Right lobe of liver (tissue), 4 donors: ENCODE data around the gene CENPV.

Experiments used
- POLR2A ChIP-seq: fragments of 450-650 bp; IDR thresholded peaks from one replicate; pipeline ENCODE4 v1.6.1; 2017; ENCODE audit warnings: antibody characterized with exemption, mild to moderate bottlenecking
- TF ChIP-seq, protein P1 (sequence below), 4 donors: fragments of 200-600 bp in 3 of 4; fragments of 450-650 bp in 1 of 4; IDR thresholded peaks; one replicate each; pipeline versions ENCODE4 v1.5.1 to v1.8.0; 2016 to 2022; ENCODE audit warnings: antibody characterized with exemption in 4 of 4, mild to moderate bottlenecking in 2 of 4
- donor health status: DM: no; HTN: no; CAD: no.
- donor health status: DM: no; HTN: no; CAD: no.
- donor health status: DM: no; HTN: yes; CAD: no.

DNA sequence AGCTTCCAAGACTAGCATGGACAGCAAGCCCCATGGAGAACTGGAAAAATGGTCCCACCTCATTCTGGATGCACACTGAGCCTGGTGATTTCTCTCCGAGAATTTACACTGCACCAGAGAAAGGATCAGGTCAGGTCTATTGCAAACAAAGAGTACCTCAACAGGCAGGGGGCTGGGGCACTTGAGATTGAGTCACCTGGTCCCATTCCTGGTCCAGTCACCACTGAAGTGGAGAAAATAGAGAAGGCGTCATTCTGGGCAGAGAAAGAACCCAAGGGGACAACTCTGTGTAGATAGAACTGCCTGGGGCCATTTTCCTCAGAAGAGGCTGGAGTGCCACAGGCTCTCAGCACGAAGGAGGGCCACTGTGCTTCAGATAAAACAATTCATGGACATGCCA lies 38.4 kb downstream of the CENPV start:
- TF ChIP-seq, protein P1, sequence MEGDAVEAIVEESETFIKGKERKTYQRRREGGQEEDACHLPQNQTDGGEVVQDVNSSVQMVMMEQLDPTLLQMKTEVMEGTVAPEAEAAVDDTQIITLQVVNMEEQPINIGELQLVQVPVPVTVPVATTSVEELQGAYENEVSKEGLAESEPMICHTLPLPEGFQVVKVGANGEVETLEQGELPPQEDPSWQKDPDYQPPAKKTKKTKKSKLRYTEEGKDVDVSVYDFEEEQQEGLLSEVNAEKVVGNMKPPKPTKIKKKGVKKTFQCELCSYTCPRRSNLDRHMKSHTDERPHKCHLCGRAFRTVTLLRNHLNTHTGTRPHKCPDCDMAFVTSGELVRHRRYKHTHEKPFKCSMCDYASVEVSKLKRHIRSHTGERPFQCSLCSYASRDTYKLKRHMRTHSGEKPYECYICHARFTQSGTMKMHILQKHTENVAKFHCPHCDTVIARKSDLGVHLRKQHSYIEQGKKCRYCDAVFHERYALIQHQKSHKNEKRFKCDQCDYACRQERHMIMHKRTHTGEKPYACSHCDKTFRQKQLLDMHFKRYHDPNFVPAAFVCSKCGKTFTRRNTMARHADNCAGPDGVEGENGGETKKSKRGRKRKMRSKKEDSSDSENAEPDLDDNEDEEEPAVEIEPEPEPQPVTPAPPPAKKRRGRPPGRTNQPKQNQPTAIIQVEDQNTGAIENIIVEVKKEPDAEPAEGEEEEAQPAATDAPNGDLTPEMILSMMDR (IDR thresholded peaks at IDR 0.05): no peak
- TF ChIP-seq POLR2A: no peak
